HG02852 (cell line): ENCODE results near the gene SLC41A1.

ENCODE experiments used
- ATAC-seq: cut with Tn5 transposase; IDR thresholded peaks from one replicate; pipeline ENCODE4 v1.9.1; 2021; ENCODE audit warnings: mild to moderate bottlenecking, moderate library complexity; ENCODE audit not compliant: unreplicated experiment

Gene SLC41A1

DNA sequence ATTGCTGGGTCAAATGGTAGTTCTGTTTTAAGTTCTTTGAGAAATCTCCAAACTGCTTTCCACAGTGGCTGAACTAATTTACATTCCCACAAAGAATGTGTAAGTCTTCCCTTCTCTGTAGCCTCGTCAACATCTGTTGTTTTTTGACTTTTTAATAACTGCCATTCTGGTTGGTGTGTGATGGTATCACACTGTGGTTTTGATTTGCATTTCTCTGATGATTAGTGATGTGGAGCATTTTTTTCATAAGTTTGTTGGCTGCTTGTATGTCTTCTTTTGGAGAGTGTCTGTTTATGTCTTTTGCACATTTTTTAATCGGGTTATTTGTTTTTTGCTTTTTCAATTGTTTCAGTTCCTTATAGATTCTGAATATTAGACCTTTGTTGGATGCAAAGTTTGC, 10.3 kb upstream of the SLC41A1 start:
- ATAC-seq: peak; percentile 48

DNA sequence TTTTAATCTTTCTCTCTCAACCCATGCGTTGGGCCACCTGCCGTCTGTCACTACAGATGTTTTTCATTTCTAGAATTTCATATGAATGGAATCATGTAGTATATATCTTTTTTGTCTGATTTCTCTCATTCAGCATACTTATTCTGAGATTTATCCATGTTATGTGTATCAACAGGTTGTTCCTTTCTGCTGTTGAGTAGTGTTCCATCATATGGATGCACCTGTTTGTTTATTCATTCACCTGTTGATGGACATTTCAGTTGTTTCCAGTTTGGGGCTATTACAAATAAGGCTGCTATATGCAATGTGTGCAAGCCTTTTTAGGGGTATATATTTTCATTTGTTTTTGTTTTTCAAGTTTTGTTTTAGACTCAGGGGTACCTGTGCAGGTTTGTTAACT, 9.4 kb upstream of the SLC41A1 start:
- no peak for ATAC-seq

DNA sequence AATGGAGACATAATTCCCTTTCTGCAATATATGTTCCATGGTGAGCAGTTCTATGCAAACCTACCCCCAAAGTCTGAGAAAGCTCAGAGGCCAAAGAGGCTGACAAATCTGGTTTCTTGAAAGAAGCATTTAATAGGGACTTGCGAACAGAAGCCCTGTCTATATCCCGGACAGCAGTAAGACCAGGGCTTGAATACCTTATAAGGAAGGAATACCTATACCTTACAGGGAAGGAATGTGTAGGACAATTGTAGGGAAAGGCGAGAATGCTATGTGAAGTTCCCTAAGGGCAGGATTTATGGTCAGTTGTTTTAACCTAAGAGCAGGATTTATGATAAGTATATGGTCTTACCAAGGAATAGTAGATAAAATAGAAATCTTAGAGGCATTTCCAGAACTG, 5.0 kb upstream of the SLC41A1 start:
- ATAC-seq: no peak

DNA sequence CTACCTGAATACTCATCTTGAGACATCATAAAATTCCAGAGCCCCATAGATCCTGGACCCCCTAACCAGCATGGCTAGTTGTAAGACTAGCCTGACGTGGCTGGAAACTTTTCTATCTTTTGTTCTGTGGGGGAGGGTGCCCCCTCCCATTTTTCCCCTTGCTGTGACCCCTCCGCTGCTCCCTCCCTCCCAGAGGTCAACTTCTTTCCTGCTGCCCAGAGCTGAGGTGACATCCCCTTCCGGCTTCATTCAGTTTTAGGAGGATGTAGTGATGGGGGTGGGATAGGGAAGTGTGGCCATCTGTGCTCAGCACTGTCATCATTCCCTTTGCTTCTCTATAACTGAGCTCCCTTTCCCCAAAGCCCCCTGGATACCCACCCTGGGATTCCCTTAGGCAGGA, 4.4 kb upstream of the SLC41A1 start:
- no peak for ATAC-seq

DNA sequence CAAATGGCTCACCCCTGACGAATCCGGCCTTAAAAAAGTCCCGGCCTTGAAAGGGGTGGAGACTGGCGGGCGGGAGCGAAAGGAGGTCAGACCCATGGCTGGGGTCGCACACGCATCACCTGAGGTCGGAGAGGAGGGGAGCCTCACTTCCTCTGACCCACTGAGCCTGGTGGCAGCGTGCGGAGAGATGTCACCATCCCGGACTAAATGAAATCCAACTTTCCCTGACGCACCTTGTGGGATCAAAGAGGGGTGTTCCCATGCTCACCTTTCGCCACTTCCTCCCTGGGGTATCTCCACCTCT, 709 bp upstream of the SLC41A1 start:
- ATAC-seq: no peak

DNA sequence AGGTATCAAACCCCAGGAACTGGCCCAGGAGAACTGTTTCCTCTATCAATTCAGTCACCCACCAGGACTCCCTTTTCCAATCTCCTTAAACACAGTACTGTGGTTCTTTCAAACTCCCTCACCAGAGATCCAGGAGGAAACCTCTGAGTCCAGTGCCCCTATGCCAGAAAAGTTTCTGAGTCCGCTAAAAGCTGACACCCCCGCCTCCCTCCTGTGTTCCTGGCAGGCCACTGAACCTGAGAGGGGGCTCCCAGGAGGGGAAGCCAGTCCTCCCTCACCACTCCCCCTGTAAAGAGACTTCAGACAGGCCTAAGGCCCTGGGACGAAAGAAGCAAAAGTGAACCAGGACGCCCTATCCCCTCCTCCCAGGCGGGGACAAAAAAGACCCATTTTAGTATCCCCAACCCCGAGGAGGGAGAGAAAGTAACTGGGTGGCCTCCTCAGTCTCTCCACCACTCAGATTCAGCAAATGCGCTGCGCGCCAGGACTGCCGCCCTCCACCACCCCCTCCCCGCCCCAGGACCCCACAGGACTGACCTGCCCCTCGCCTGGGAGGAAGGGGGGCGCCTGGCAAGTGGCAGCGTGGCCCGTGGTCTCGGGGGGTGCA, 624 bp downstream of the SLC41A1 start:
- peak; percentile 14 for ATAC-seq

DNA sequence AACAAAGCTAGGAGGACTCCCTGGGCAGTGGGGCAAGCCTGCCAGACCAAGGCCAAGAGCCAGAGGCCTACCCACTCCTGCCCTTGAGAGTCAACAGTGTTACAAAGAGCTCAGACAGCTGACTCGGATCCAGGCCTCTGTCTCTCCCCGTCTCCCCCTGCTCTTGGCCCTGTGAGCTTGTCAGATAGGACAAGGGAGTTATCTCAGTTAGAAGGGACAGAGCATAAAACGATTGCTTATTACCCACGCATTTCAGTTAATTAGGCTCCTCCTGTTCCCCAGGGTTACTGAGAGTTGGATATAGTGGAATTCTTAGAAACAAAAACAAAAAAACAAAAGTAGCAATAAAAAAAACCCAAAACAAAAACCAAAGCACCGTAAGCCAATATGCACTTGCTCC, 1.3 kb downstream of the SLC41A1 start:
- ATAC-seq: no peak

DNA sequence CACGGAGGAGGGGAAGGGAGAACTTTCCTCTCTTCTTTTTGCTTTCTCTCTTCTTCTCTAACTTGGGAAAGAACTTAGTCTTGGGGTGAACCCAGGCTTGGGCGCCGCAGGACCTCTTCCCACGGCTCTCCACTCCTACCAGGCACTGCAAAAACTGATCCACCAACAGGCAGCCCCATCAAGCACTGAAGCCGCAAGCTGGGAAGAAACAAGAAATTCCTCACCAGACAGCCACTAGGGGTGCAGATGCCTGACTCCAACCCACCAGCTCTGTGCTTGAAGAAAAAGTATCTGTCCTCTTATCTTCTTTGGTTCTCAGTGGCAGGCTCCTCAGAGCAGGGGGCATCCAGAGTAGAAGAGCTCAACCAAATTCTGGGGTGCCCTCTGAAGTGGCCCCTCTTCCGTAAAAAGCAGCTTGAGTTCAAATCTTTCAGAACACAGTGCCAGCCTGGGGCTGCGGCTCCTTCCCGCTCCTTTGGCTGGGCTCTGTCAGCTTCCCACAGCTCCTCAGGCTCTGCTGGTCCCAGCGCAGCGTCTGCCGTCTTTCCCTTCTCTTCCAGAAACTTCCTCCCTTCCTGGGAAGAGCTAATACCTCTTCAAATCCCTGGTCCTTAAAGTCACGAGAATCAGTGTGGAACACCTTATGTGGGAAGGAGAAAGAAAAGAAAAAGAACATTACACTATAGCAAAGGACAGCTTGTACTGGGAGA, 2.4 kb downstream of the SLC41A1 start:
- no peak for ATAC-seq

DNA sequence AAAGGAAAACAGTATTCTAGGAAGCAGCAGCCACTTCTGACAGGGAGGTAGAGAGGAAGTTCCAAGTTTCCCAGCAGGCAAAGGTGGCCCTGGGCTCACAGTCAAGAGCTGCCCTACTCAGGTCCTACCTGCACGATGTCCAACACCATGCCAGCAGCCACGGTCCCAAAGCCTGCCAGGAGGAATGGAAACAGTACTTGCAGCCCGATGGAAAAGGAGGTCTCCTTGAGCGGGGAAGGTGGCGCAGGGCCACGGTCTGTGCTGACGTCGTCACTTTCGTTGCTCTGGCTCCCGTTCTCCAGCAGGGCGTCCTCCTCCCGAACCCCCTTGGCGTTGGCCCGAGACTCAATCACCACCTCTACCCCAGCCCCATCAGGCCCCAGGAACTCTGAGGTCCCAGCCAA, 3.1 kb downstream of the SLC41A1 start:
- no peak for ATAC-seq

DNA sequence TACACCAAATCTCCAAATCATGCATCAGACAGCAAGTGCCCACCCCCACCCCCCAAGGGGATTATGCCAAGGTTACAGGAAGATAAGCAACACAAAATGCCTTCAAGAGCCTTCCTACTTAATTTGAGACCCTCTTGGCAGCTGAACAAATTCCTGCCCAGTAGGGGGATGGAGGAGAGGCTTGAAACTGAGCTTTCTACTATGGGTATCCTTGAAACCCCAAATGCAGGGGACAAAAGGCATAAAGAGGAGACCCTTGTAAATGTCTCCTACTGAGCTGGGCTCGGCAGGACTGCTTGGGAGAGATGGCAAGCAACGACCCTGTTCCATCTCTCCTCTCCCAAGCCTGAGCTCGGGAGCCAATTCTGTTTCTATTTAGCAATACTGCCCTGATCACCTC, 3.5 kb downstream of the SLC41A1 start:
- no peak for ATAC-seq

DNA sequence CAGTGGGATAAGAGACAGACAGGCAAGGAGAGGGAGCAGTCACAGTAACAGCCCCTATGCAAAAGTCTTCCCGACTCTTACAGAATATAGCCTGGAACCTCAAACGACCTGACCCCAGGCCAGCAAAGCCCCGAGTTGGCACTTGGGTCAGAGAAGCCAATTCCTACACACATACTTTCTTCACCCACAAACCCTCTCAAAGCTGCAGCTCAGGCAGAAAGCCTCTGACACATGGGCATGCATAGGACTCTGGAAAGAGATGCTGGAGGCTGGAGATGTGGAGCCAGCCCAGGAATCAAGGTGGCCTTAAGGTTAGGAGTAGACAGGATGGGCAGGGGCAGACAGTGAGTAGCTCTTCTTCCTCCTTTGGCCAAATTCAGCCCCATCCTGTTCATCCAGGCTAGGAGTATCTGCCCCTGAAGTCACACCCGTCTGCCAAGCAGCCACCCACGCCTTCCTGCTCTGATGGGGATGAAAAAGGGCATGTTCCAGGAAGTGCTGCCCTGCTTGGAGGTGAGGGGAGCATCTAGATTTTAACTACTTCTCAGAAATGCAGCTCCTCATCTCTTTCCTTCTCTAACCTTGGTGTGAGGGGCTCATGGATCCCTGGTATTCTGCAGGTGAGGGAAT, 7.8 kb downstream of the SLC41A1 start:
- ATAC-seq: no peak

DNA sequence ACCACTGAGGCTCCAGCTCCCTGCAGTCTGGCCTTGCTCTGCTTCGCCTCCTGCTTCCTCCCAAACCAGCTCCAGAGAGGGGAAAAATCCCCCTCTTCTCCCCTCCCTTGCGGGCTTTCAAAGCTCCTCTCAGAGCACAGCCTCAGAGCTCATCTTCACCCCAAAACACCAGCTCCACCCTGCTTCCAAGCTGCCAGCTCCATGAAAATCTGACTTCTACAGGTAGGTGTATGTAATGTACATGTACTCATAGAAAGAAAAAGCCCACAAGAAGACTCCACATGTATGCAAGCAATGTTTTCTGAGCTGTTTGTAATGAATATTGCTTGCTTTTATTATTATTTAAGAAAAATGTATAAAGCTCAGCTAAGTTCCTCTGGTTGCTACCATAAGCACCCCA, 8.4 kb downstream of the SLC41A1 start:
- no peak for ATAC-seq

DNA sequence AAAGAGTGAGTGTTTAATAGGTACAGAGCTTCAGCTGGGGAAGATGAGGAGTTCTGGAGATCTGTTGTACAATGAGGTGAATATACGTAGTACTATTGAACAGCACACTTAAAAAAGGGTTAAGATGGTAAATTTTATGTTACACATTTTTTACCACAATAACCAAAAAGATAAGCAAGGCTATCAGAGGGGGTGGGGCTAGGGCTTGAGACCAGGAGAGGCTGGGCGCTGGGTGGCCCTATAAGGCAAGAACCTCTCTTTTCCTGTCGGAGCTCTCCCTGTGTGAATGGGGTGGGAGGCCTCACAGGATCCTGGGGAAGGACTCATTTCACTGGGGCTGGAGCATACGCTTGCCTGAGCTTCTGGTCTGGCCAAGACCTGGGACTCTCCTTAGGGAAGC, 9.0 kb downstream of the SLC41A1 start:
- ATAC-seq: no peak

DNA sequence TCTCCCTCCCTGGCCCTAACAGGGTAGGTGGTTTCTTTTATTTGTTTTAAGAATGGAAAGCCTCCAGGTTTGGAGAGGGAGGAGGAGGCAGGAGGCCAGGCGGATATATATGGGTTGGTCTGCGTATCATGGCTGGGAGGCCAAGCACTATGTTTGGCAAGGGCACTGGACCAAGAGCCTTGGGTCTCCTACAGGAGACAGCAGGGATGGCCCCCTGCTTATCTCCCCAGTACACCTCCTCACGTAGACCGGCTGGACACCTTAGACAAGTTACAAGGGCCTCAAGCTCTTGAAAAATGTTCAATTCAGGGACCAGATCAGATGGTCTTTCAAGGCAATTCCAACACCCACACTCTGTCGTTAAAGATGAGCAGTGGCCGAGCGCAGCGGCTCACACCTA, 10.9 kb downstream of the SLC41A1 start:
- no peak for ATAC-seq

DNA sequence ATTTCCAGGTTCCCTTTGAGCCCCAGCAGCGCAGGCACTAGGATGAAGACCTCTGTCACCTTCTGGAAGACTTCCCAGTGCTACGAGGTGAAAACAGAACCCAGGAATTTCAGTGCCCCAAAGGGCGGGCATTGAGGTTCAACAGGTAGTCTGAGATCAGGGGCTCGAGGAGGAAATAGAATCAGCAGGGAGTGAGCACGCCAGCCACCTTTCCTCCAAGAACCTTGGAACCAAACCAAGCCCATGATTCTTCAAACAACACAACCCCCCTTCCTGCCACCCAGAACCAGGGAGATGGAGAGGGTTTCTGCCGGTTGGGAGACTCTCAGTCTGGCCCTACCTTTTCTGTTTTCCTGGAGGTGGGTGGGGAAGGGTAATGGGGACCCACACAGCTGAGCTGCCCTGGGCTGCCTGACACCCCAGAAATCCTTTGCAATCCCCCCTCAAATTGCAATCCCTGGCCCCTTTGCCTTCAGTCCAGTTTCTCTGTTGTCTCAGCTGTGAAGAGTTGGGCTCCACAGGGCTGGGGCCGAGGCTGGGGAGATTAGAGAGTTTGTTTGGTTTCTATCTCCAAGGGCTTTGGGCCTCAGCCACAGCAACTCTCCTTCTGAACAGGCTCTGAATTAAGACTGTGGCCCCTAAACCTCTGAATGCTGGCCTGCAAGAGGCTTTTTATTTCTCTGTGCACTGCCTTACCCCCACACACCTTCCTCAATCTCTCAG, 11.9 kb downstream of the SLC41A1 start:
- ATAC-seq: no peak

DNA sequence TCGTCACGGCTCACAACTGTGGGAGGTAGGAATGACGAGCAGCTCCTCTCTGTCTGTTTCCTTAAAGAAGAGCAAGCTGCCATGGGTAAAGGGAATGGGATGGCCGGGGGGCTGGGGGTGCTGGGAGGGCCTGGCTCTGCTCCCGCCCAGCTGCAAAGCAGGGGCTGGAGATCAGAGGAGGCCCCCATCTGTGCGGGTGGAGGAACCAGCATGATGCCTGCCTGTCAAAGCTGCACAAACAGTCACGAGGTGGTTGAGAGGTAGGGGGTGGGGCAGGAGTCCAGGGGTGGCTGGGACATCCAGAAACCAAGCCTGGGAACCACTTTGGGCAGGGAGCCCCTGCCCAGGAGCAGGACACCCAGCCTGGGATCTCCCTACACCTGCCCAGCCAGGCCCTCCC, 12.6 kb downstream of the SLC41A1 start:
- ATAC-seq: no peak

DNA sequence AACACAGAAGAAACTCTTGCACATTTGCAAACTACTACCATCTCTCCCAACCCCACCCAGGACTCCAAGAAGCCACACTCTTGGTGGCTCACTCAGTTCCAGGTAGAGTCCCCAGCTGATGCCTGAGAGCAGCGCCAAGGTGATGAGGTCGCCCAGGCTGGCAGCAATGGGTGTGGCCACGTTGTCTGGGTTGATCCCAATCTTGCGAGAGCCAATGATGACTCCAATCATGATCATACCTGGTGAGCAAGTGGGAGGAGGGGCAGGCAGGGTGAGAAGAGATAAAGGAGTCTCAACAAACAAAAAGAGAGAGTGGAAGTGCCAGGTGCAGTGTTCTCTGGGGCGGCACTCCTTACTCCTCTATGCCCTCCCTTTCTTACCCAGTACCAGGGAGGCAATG, 14.4 kb downstream of the SLC41A1 start:
- ATAC-seq: no peak

DNA sequence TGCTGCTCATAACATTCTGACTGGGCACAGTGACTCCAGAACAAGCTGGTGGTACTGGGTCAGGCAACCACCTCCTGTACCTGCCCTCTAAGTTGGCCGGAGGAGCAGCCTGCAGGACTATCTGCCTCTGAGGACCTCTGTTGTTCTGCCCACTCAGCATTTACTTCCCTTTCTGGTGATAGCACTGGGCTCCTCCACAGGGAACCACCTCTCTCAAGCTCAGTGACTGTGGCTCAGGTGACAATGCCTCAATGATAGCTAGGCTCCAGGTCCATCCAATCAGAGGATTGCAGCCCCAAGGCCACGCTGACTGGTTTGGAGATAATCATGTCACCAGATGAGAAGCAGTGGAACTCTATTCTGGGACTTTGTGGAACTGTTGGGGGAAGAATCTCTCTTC, 15.8 kb downstream of the SLC41A1 start:
- ATAC-seq: no peak

DNA sequence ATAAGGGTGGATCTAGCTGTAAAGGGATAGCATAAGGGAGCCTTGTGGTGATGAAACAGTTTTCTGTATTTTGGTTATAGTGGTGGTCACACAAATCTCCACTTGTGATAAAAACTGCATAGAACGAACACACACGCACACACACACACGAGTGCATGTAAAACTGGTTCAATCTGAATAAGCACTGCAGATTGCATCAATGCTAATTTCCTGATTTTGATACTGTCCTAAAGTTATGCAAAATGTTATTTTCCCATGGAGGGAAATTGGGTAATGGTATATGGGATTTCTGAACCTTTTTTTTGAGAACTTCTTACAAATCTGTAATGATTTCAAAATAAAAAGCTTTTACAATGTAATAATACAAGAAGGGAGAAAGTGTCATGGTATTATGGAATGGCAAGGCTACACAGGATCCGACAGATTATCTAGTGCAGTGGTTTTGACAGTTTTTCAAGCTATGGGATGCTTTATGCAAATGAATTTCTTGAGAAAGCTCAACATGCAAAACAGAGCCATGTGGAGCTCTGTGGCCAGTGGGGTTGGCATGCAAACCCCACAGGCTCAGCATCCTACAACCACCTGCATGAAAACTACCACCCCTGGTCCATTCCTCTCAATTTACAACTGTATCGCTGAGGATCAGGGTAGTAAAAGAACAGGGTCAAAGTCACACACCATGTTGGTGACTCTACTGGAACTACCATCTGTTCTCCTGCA, 18.8 kb downstream of the SLC41A1 start:
- no peak for ATAC-seq

DNA sequence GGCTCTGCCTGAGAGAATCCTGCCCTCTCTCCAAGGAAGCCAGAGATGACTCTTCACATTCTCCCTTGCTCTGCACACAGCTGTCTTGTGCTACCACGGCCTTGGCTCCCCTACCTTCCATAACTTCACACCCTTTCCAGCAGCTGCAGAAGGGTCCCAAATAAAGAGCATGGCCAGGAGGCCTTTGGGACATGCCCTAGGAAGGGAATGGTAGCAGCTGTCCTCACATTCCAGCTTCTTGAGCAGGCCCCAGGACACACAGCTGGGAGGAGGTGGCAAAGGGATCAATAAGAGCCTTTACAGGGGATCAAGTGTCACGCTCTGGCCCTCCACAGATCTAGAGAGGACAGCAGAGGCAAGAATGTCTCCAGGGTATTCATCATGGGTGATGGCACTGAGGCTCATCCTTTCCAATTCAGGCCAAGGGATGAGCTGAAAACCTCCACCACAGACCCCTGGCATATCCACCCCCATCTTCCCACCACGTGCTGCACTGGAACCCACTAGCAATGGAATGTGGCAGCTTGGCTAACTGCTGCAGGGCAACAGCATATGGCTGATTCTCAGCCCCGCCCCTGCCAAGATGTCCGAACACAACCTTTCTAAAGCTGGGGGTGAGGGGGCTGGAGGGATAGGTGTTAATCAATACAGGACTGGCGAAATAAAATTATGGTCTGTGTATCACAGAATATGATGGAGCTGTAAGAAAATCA, 19.9 kb downstream of the SLC41A1 start:
- peak; percentile 31 for ATAC-seq

DNA sequence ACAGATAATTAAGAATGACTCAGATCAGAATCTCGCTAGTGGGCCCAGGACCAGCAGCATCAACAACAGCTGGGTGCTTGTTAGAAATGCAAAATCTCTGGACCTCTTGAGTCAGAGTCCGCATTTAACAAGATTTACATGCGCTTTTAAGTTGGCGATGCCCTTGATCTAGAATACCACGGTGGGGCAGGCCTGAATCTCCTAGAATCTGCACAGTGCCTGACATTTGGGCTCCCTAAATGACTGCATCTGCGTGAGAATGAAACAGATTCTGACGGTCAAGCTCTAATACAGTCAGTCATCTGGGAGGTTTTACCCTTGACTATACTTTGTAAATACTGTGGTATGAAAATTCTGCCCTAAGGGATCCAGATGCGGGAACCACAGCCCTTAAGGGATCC, 20.5 kb downstream of the SLC41A1 start:
- peak; percentile 69 for ATAC-seq
